Thyroid gland (tissue), 4 donors: ENCODE results near the gene SRBD1. TPM values are rescaled to one million over a fixed set of nuclear protein-coding genes. Genes with fewer than 3 reads are reported as not detected.

Source experiments
- DNase-seq, 2 donors: peaks; one replicate each; pipeline ENCODE4 v3.0.0-alpha.2; 2019
- H3K27ac ChIP-seq, 3 donors: fragments of 200-600 bp; sonication (generic); 1 replicate in 2 of 3; 2 replicates in 1 of 3; pipeline ENCODE4 v1.5.1; 2016 to 2019; ENCODE audit warnings: mild to moderate bottlenecking in 1 of 3, moderate library complexity in 1 of 3
- H3K27me3 ChIP-seq: fragments of 200-600 bp; sonication (generic); one replicate; pipeline ENCODE4 v1.5.1; 2019
- H3K36me3 ChIP-seq, 2 donors: fragments of 200-600 bp; sonication (generic); one replicate each; pipeline ENCODE4 v1.5.1; 2016 to 2019
- H3K4me1 ChIP-seq, 2 donors: fragments of 200-600 bp; sonication (generic); one replicate each; pipeline ENCODE4 v1.5.1; 2017 to 2019
- H3K4me3 ChIP-seq, 3 donors: fragments of 200-600 bp; sonication (generic); replicated peaks in 1 of 3; 1 replicate in 2 of 3; 2 replicates in 1 of 3; pipeline ENCODE4 v1.5.1; 2016; ENCODE audit warnings: mild to moderate bottlenecking in 1 of 3
- H3K9me3 ChIP-seq: fragments of 200-600 bp; sonication (generic); one replicate; pipeline ENCODE4 v1.5.1; 2017
- CTCF ChIP-seq, 6 experiments: fragments of 200-600 bp in 3 of 6; fragments of 450-650 bp in 3 of 6; sonication (generic) in 3 of 6; IDR thresholded peaks; one replicate each; pipeline ENCODE4 v1.5.1; 2016 to 2019; ENCODE audit warnings: antibody characterized with exemption in 6 of 6, mild to moderate bottlenecking in 2 of 6, inconsistent platforms in 1 of 6, moderate library complexity in 1 of 6
- POLR2A ChIP-seq, 2 donors: fragments of 450-650 bp; IDR thresholded peaks; one replicate each; pipeline ENCODE4 v1.6.1; 2017; ENCODE audit warnings: antibody characterized with exemption in 2 of 2, mild to moderate bottlenecking in 2 of 2, moderate library complexity in 1 of 2
- WGBS, 2 donors: methylation state at CpG; one replicate each; pipeline ENCODE4 v1.1.5; 2017; 5-methylcytosine and 5-hydroxymethylcytosine counted together
- intact Hi-C: fragments of 100-400 bp; cut with DNase I; formaldehyde crosslinking; loops from one replicate; pipeline ENCODE4 v1.15.1; 2023
- total RNA-seq, 4 donors: library from RNA; depleted of rRNA; stranded (reverse); fragments of >200 nt; gene quantifications; one replicate each; pipeline ENCODE4 v1.2.3, GENCODE V29; 2016

The SRBD1 gene
- total RNA-seq, 4 donors from 2014 or later, result 23.1 to 33.3 (median 27.2) TPM

DNA sequence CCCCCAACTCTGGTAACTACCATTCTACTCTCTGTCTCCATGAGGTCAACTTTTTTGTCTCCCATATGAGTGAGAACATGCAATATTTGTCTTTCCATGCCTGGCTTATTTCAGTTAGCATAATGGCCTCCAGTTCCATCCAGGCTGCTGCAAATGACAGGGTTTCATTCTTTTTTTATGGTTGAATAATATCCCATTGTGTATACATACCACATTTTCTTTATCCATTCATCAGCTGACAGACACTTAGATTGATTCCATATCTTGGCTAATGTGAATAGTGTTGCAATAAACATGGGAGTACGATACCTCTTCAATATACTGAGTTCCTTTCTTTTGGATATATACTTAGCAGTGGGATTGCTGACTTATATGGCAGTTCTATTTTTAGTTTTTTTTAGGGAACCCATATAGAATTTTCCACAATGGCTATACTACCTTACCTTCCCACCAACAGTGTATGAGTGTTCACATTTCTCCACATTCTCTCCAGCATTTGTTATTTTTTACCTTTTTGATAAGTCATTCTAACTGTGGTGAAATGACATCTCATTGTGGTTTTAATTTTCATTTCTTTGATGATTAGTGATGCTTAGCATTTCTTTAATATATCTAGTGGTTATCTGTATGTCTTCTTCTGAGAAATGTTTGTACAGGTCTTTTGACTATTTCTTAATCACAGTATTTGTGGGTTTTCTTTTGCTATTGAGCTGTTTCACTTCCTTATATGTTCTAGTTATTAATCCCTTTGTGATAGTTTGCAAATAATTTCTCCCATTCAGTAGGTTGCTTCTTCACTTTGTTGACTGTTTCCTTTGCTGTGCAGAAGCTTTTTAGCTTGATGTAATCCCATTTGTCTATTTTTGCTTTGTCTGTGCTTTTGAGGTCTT, 112.2 kb downstream of the SRBD1 start:
- 94 to 98% methylated on average over 1 of the region's 1 CpG for whole genome bisulfite sequencing, 2 donors
- Histone ChIP-seq H3K36me3 (no peaks in the 10 kb centered on the region), H3K4me1 (no peaks in the 10 kb centered on the region), H3K9me3 (no peaks in the 10 kb centered on the region), H3K4me3 (no peak overlapping the region), H3K27ac (no peak overlapping the region), H3K27me3 (no peaks in the 10 kb centered on the region)
- no peak for DNase-seq
- intact Hi-C loops, result no loop called here
- TF ChIP-seq POLR2A (IDR thresholded peaks at IDR 0.05) (no peak), CTCF (IDR thresholded peaks at IDR 0.05) (no peak)

DNA sequence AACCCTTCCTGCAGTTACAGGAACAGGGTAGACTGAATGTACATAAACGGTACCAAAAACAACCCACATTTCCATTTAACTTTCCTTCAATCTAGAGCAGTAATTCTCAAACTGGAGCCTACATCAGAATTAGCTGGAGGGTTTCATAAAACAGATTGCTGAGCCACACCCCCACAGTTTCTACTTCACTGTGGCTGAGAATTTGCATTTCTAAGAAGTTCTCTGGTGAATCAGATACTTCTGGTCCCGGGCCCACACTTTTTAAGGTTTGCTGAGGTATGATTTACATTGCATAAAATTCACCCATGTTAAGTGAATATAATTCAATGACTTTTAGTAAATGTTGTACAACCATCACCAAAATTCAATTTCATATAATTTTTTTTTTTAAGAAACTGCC, 113.7 kb downstream of the SRBD1 start:
- Histone ChIP-seq H3K27me3 (no peaks in the 10 kb centered on the region), H3K4me1 (no peaks in the 10 kb centered on the region), H3K36me3 (no peaks in the 10 kb centered on the region), H3K27ac (no peak overlapping the region), H3K4me3 (no peak overlapping the region), H3K9me3 (no peaks in the 10 kb centered on the region)
- WGBS, 2 donors, result 81 to 87% methylated on average over 2 of the region's 2 CpGs
- DNase-seq, result no peak
- TF ChIP-seq POLR2A (IDR thresholded peaks at IDR 0.05), result no peak
- no peak for TF ChIP-seq CTCF (IDR thresholded peaks at IDR 0.05)
- intact Hi-C loops, result loop anchor here (2.0 kb wide), 1 partner anchor 521 kb away; no protein-coding TSS in a partner anchor

DNA sequence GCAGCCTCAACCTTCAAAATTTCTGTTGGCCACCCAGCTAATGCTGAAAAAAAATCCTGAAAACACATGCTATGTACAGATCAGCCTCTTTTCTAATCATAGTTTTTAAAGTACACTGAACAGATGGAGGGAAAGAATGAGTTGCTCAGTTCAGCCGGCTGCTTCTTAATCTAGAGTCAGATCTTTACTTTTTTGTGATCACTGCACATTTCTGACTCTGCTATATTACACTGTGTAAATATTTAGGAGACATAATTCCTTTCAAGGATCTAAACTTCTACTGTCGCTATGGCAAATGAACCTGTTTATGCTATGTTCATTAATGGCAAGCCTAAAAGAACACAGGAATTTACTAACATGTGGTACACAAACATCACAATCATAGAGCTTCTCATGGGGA, 114.2 kb downstream of the SRBD1 start:
- WGBS, 2 donors, result 78 to 79% methylated on average over 2 of the region's 2 CpGs
- H3K36me3 ChIP-seq, result no peaks in the 10 kb centered on the region
- no peaks in the 10 kb centered on the region for H3K4me1 ChIP-seq
- TF ChIP-seq CTCF (IDR thresholded peaks at IDR 0.05) (no peak), POLR2A (IDR thresholded peaks at IDR 0.05) (no peak)
- no peak overlapping the region for H3K27ac ChIP-seq
- H3K4me3 ChIP-seq, result no peak overlapping the region
- no peak for DNase-seq
- intact Hi-C loops, result loop anchor here (2.0 kb wide), 1 partner anchor 520 kb away; no protein-coding TSS in a partner anchor
- H3K9me3 ChIP-seq, result no peaks in the 10 kb centered on the region
- no peaks in the 10 kb centered on the region for H3K27me3 ChIP-seq

- no peaks in the 10 kb centered on the region for H3K27me3 ChIP-seq
- H3K4me1 ChIP-seq, result no peaks in the 10 kb centered on the region
- no peaks in the 10 kb centered on the region for H3K36me3 ChIP-seq
- 24 to 30% methylated on average over 1 of the region's 1 CpG for WGBS, 2 donors
- H3K9me3 ChIP-seq, result no peaks in the 10 kb centered on the region
- intact Hi-C loops, result no loop called here
- H3K4me3 ChIP-seq, result no peak overlapping the region
- no peak overlapping the region for H3K27ac ChIP-seq
- DNase-seq, result no peak
- TF ChIP-seq CTCF (IDR thresholded peaks at IDR 0.05), result peak in 1 of 6 experiments; percentile 7
- TF ChIP-seq POLR2A (IDR thresholded peaks at IDR 0.05), result no peak
Measured at GRCh38 chr2:45494978-45495293, 116.1 kb downstream of the SRBD1 start.

DNA sequence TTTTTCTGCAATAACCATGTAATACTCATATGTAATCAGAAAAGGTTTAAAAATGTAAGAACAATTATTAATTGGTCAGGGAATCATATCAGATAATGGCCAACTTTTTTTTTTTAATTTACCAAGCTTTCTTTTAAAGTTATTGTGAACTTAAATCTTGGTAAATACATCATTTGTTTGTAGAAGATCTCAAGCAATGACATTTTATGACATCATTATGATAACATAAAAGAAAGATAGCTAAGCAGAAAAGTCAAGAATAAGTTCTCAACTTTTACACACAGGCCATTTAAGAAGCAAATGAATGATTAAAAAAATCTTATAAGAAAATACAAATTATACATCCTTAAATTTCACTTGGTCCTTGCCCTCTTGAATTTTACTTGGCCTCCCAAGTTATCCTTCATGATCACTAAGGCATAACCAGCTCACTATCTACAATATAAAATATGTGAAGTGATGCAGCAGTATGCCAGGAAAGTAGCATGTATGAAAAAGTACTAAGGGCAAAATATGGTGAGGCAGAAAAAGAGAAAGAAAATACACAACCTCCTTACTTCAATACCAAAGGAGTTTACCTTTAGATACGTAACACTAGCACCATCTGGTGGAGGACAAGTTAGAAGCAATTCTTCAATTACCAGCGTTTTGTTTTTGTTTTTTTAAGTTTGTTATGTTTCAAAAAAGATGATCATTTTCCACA, 116.6 kb downstream of the SRBD1 start:
- TF ChIP-seq CTCF (IDR thresholded peaks at IDR 0.05) (peak; percentile 45 to 93 (median 72)), POLR2A (IDR thresholded peaks at IDR 0.05) (no peak)
- Histone ChIP-seq H3K27me3 (no peaks in the 10 kb centered on the region), H3K4me1 (no peaks in the 10 kb centered on the region), H3K36me3 (no peaks in the 10 kb centered on the region), H3K9me3 (no peaks in the 10 kb centered on the region), H3K27ac (no peak overlapping the region), H3K4me3 (no peak overlapping the region)
- DNase-seq, result no peak
- WGBS, 2 donors, result 11 to 12% methylated on average over 2 of the region's 2 CpGs
- intact Hi-C loops, result no loop called here
